Breast epithelium (tissue), 4 donors: ENCODE measurements around the gene KRT4. TPM values are rescaled to one million over a fixed set of nuclear protein-coding genes. Genes with fewer than 3 reads are reported as not detected.
"Not testable (repeated sequence)": the region's sequence is repeated elsewhere in the genome, so short reads cannot be mapped to it uniquely, and the experiment has no call there.

Experiments used
- DNase-seq, 2 donors: peaks; one replicate each; pipeline ENCODE4 v3.0.0-alpha.2; 2019; ENCODE audit warnings: low spot score in 2 of 2
- H3K27ac ChIP-seq, 2 donors: fragments of 200-600 bp; sonication (generic) in 1 of 2; one replicate each; pipeline ENCODE4 v1.5.1; 2016 to 2019; ENCODE audit warnings: mild to moderate bottlenecking in 1 of 2
- H3K27me3 ChIP-seq, 2 donors: fragments of 200-600 bp; sonication (generic) in 1 of 2; one replicate each; pipeline versions ENCODE4 v1.5.1 to v1.6.0; 2017 to 2019; ENCODE audit warnings: control low read depth in 1 of 2, mild to moderate bottlenecking in 1 of 2
- H3K36me3 ChIP-seq: fragments of 200-600 bp; one replicate; pipeline ENCODE4 v1.5.1; 2019
- H3K4me1 ChIP-seq, 2 donors: fragments of 200-600 bp; sonication (generic); one replicate each; pipeline ENCODE4 v1.5.1; 2016 to 2019; ENCODE audit warnings: control low read depth in 1 of 2
- H3K4me3 ChIP-seq, 3 donors: fragments of 200-600 bp; sonication (generic); 1 replicate in 2 of 3; 2 replicates in 1 of 3; pipeline ENCODE4 v1.5.1; 2016 to 2019; ENCODE audit warnings: mild to moderate bottlenecking in 3 of 3, moderate library complexity in 2 of 3
- H3K9me3 ChIP-seq, 2 donors: fragments of 200-600 bp; sonication (generic) in 1 of 2; one replicate each; pipeline ENCODE4 v1.5.1; 2016 to 2019; ENCODE audit warnings: control low read depth in 1 of 2
- CTCF ChIP-seq, 3 donors: fragments of 450-650 bp; IDR thresholded peaks; one replicate each; pipeline ENCODE4 v1.5.1; 2016 to 2017; ENCODE audit warnings: antibody characterized with exemption in 3 of 3, mild to moderate bottlenecking in 3 of 3, moderate library complexity in 3 of 3
- POLR2A ChIP-seq: fragments of 450-650 bp; IDR thresholded peaks from one replicate; pipeline ENCODE4 v1.6.1; 2016; ENCODE audit warnings: antibody characterized with exemption, mild to moderate bottlenecking, moderate library complexity
- POLR2AphosphoS5 ChIP-seq, 3 donors: sonication (generic); formaldehyde crosslinking; IDR thresholded peaks; one replicate each; pipeline ENCODE4 v1.6.1; 2017; ENCODE audit warnings: antibody characterized with exemption in 3 of 3
- intact Hi-C: fragments of 100-400 bp; cut with DNase I; formaldehyde crosslinking; loops from one replicate; pipeline ENCODE4 v1.15.1; 2023; ENCODE audit warnings: low total_unique reads
- total RNA-seq, 3 donors: library from RNA; depleted of rRNA; stranded (reverse); fragments of >200 nt; gene quantifications; one replicate each; pipeline ENCODE4 v1.1.0, GENCODE V29; 2016

KRT4 gene
- total RNA-seq, 3 donors from 2014 or later, result 0.33 TPM; not detected in 2

GRCh38 chr12:52765702-52766101 is 48.2 kb downstream of the KRT4 start:
- DNase-seq, result no peak
- H3K4me3 ChIP-seq, result no peak overlapping the region
- H3K27ac ChIP-seq, result no peak overlapping the region
- intact Hi-C loops, result loop anchor here (1.0 kb wide), 1 partner anchor 30 kb away; no protein-coding TSS in a partner anchor
- TF ChIP-seq POLR2AphosphoS5 (IDR thresholded peaks at IDR 0.05), result no peak
- TF ChIP-seq CTCF (IDR thresholded peaks at IDR 0.05), result no peak
- TF ChIP-seq POLR2A, result no peak
- peaks cover 8 to 14% of the 10 kb centered on the region in 2 donors for H3K9me3 ChIP-seq
- no peaks in the 10 kb centered on the region for H3K27me3 ChIP-seq
- no peaks in the 10 kb centered on the region for H3K4me1 ChIP-seq
- no peaks in the 10 kb centered on the region for H3K36me3 ChIP-seq

- no peaks in the 10 kb centered on the region for H3K36me3 ChIP-seq
- H3K9me3 ChIP-seq, result peaks cover 15 to 25% of the 10 kb centered on the region in 2 donors
- no peak for DNase-seq
- TF ChIP-seq POLR2AphosphoS5 (IDR thresholded peaks at IDR 0.05) (no peak), POLR2A (no peak), CTCF (IDR thresholded peaks at IDR 0.05) (no peak)
- H3K27ac ChIP-seq, result no peak overlapping the region
- intact Hi-C loops, result no loop called here
- no peaks in the 10 kb centered on the region for H3K27me3 ChIP-seq
- H3K4me3 ChIP-seq, result no peak overlapping the region
- H3K4me1 ChIP-seq, result no peaks in the 10 kb centered on the region
These were observed 49.9 kb downstream of the KRT4 start for GRCh38 chr12:52763991-52764390.

GRCh38 chr12:52763036-52763659 is 50.8 kb downstream of the KRT4 start:
- Histone ChIP-seq H3K4me1 (no peaks in the 10 kb centered on the region), H3K36me3 (no peaks in the 10 kb centered on the region), H3K27ac (no peak overlapping the region), H3K4me3 (no peak overlapping the region), H3K27me3 (no peaks in the 10 kb centered on the region), H3K9me3 (peaks cover 15 to 25% of the 10 kb centered on the region in 2 donors)
- intact Hi-C loops, result no loop called here
- TF ChIP-seq CTCF (IDR thresholded peaks at IDR 0.05) (no peak), POLR2A (no peak)
- DNase-seq, result no peak

GRCh38 chr12:52761802-52762201 is 52.1 kb downstream of the KRT4 start:
- intact Hi-C loops, result no loop called here
- no peak overlapping the region for H3K4me3 ChIP-seq

GRCh38 chr12:52761218-52761617 is 52.7 kb downstream of the KRT4 start:
- H3K27me3 ChIP-seq, intact Hi-C loops, H3K27ac ChIP-seq, H3K4me3 ChIP-seq, H3K36me3 ChIP-seq, H3K4me1 ChIP-seq, DNase-seq: not testable (repeated sequence)
- peaks cover 15 to 25% of the 10 kb centered on the region in 2 donors for H3K9me3 ChIP-seq

More at GRCh38 chr12:52761802-52762201, 52.1 kb downstream of the KRT4 start:
- DNase-seq, result no peak
- Histone ChIP-seq H3K27ac (no peak overlapping the region), H3K4me1 (no peaks in the 10 kb centered on the region), H3K9me3 (peaks cover 15 to 25% of the 10 kb centered on the region in 2 donors), H3K27me3 (no peaks in the 10 kb centered on the region), H3K36me3 (no peaks in the 10 kb centered on the region)
- TF ChIP-seq POLR2A, result no peak
- TF ChIP-seq CTCF (IDR thresholded peaks at IDR 0.05), result no peak
- TF ChIP-seq POLR2AphosphoS5 (IDR thresholded peaks at IDR 0.05), result no peak
